ENCODE data around the gene CHST2.

GRCh38 chr3:143083781-143084180 is 35.8 kb upstream of the CHST2 start:
- TF ChIP-seq EZH2 (IDR thresholded peaks at IDR 0.05; ENCODE audit: borderline replicate concordance, low read depth, low read length, severe bottlenecking) (no peak), CTCF (IDR thresholded peaks at IDR 0.05; ENCODE audit: borderline replicate concordance, extremely low read depth, low read length, poor library complexity, severe bottlenecking) (no peak)

Measured in DND-41 (cell line).